Activated T-cell treated with anti-CD3 and anti-CD28 coated beads, Interleukin-2, amount 50 U/mL, for 72 hours (primary cell): ENCODE measurements around the gene TMEM69. TPM values are rescaled to one million over a fixed set of nuclear protein-coding genes. Genes with fewer than 3 reads are reported as not detected.

Source experiments
- ATAC-seq, 2 donors: fragments of 150-1000 bp; cut with Tn5 transposase; replicated peaks in 1 of 2; 2 replicates each; pipeline ENCODE4 v1.10.0; 2021; ENCODE audit warnings: moderate library complexity in 2 of 2, mild to moderate bottlenecking in 1 of 2
- DNase-seq, 2 donors: peaks; one replicate each; pipeline ENCODE4 v3.0.0; 2021 to 2022; ENCODE audit warnings: mixed read lengths in 1 of 2
- H3K27ac Mint-ChIP-seq: one replicate; pipeline ENCODE4 v1.8.0; 2022; ENCODE audit warnings: mild to moderate bottlenecking, moderate library complexity, mixed read lengths
- H3K27me3 Mint-ChIP-seq: one replicate; pipeline ENCODE4 v1.8.0; 2022; ENCODE audit warnings: low read depth, mixed read lengths
- H3K36me3 Mint-ChIP-seq, 2 donors: one replicate each; pipeline ENCODE4 v1.8.0; 2022; ENCODE audit warnings: mixed read lengths in 2 of 2, mild to moderate bottlenecking in 1 of 2; ENCODE audit not compliant: insufficient read depth in 2 of 2
- H3K4me1 Mint-ChIP-seq: one replicate; pipeline ENCODE4 v1.8.0; 2022; ENCODE audit warnings: low read depth, mixed read lengths
- H3K4me3 Mint-ChIP-seq, 2 donors: one replicate each; pipeline ENCODE4 v1.8.0; 2022; ENCODE audit warnings: mild to moderate bottlenecking in 2 of 2, mixed read lengths in 2 of 2, moderate library complexity in 2 of 2
- H3K9me3 Mint-ChIP-seq, 2 donors: one replicate each; pipeline ENCODE4 v1.8.0; 2022; ENCODE audit warnings: mixed read lengths in 2 of 2
- total RNA-seq, 2 donors: library from RNA; stranded (reverse); gene quantifications; one replicate each; pipeline ENCODE4 v1.2.3, GENCODE V29; 2022

Gene TMEM69, protein sequence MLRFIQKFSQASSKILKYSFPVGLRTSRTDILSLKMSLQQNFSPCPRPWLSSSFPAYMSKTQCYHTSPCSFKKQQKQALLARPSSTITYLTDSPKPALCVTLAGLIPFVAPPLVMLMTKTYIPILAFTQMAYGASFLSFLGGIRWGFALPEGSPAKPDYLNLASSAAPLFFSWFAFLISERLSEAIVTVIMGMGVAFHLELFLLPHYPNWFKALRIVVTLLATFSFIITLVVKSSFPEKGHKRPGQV
- total RNA-seq: 10 to 100 TPM; 28.3 to 30.3 TPM

DNA sequence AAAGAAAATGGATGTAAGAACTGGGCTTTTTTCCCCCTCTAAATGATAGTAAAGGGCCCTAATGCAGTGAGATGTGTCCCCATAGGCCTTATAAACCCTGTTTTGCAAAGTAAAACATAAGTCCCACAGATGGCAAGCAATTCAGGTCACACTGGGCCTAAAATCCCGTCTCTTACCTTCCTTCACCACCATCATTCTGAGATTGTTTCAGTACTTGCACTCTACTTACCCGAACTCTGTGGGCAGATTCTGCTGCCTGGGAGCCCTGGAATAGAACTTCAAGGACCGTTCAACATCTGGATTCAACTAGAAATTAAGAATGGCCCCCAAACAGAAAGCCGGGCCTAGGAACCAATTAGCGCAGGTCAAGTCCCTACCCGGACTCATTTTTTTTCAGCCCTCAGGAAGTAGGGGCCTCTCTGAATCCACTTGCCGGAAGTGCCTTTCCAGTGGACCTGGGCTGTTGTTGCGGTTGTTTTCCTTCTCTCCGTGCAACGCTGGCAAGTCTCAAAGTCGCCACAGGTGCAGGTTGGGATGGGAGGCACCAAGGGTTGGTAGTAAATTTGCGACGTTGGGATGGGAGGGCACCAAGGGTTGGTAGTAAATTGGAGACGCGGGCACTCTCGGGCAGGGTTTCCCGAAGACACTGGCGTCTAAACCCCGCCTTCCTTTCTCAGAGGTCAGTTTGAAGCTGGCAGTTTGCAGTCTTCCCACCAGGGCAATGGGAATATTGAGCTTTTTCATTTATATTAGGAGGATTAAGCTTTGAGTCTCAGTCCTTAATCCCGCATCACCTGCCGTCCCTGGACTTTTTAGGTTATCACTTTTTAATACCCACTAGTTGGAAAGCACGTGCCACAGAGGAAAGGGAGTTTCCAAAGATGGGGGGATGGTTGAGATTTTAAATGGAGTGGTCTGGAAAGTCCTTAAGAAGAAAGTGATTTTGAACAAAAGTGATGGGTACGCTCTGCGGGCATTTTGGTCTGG is at the start of gene TMEM69:
TSS of gene TMEM69 (plus strand) at position 428 of the 987 bp plus-strand sequence. CDS start 2,888 bp downstream, outside the sequence.
- ATAC-seq: peak; percentile 8 to 29
- Mint-ChIP-seq H3K4me1 (peaks cover 46% of the 10 kb centered on the region), H3K27ac (peak within 1 kb of the TSS; percentile 93), H3K27me3 (no peaks in the 10 kb centered on the region), H3K36me3 (peaks cover 5 to 21% of the 10 kb centered on the region in 2 donors), H3K4me3 (peak within 1 kb of the TSS; percentile 96 to 100), H3K9me3 (no peaks in the 10 kb centered on the region)
- DNase-seq: peak; percentile 78 to 82

DNA sequence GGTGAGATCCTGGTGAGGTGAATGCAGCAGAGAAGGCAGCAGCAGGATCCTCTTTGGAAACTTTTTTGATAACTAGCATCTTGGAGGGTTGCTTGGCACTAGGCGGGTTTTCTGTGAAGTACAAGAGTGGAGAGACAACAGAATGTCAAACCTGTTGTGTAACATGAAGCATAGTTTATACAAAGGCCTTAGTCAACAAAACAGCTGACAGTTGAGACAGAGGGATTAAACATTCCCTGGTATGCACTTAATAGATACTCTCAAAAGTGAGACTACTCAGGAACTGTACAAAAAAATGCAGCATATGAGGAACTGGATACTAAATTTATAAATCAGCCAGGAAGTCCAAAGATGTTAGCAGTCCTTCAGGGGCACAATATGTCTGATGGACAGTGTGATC is 47.7 kb upstream of the TMEM69 start:
- H3K27me3 Mint-ChIP-seq: no peaks in the 10 kb centered on the region
- peak overlapping the region; percentile 26 for H3K27ac Mint-ChIP-seq
- H3K9me3 Mint-ChIP-seq: no peaks in the 10 kb centered on the region
- peaks cover 4% of the 10 kb centered on the region for H3K4me1 Mint-ChIP-seq
- DNase-seq (no peak), ATAC-seq (no peak)
- peaks cover 2 to 15% of the 10 kb centered on the region in 2 donors for H3K36me3 Mint-ChIP-seq
- H3K4me3 Mint-ChIP-seq: no peak overlapping the region

DNA sequence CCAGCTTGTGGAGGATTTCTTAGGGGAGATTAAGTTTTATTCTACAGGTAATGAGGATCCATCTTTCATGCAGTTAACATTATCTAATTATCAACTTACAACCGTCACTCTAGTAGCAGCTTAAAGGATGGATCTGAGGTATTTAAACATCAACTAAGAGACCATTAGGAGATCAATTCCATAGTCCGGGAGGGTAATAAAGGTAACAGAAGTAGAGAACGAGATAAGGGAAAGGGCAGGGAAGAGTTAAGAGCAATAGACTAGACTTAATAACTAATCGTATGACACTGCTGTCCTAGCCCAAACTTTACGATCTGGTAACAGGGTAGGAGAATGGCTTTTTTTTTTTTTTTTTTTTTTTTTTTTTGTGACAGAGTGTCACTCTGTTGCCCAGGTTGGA is 44.7 kb upstream of the TMEM69 start:
- DNase-seq (no peak), ATAC-seq (no peak)
- Mint-ChIP-seq H3K27me3 (no peaks in the 10 kb centered on the region), H3K4me3 (no peak overlapping the region), H3K9me3 (no peaks in the 10 kb centered on the region), H3K27ac (peak overlapping the region; percentile 83), H3K36me3 (peaks cover 2 to 26% of the 10 kb centered on the region in 2 donors), H3K4me1 (peaks cover 8% of the 10 kb centered on the region)

DNA sequence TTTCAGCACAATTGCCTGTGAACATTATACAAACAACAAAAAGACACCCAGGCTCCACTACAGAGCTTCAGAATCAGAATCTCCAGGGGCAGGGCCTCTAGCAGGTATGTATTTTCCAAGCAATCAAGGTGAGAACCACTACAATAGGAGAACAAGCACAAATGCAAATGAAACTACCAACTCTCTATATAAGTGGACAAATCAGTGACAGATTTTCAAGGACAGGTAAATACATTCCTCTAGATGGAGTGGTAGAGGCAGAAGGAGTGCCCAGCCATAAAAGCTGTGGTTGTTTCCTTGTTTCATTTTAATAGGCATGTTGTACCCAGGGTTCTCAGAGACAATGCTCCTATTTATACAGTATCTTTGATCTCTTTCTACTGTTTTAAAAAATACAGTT is 44.0 kb upstream of the TMEM69 start:
- no peak overlapping the region for H3K4me3 Mint-ChIP-seq
- no peak for DNase-seq
- peaks cover 2 to 26% of the 10 kb centered on the region in 2 donors for H3K36me3 Mint-ChIP-seq
- no peak for ATAC-seq
- no peaks in the 10 kb centered on the region for H3K27me3 Mint-ChIP-seq
- H3K27ac Mint-ChIP-seq: no peak overlapping the region
- H3K4me1 Mint-ChIP-seq: peaks cover 8% of the 10 kb centered on the region
- no peaks in the 10 kb centered on the region for H3K9me3 Mint-ChIP-seq

DNA sequence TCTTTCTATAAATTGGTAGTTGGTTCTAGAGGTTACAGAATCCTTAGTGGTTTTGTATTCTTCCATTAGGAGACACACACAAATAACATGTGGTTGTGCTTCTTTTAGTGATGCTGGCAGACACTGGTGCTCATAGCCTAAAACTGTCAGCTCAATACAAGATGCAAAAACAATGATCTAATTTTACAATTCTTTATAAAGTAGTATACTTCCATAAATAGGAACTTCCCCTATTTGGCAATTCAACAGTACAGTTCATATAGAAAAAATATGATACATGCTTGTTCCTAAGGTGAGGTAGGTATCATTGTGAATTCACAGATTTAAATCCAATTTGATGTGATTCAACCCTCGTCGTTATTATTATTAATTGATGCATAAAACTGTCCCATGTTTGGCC is 43.3 kb upstream of the TMEM69 start:
- peaks cover 2 to 27% of the 10 kb centered on the region in 2 donors for H3K36me3 Mint-ChIP-seq
- ATAC-seq (no peak), DNase-seq (no peak)
- H3K4me3 Mint-ChIP-seq: no peak overlapping the region
- H3K27ac Mint-ChIP-seq: no peak overlapping the region
- no peaks in the 10 kb centered on the region for H3K9me3 Mint-ChIP-seq
- H3K4me1 Mint-ChIP-seq: peaks cover 8% of the 10 kb centered on the region
- no peaks in the 10 kb centered on the region for H3K27me3 Mint-ChIP-seq

DNA sequence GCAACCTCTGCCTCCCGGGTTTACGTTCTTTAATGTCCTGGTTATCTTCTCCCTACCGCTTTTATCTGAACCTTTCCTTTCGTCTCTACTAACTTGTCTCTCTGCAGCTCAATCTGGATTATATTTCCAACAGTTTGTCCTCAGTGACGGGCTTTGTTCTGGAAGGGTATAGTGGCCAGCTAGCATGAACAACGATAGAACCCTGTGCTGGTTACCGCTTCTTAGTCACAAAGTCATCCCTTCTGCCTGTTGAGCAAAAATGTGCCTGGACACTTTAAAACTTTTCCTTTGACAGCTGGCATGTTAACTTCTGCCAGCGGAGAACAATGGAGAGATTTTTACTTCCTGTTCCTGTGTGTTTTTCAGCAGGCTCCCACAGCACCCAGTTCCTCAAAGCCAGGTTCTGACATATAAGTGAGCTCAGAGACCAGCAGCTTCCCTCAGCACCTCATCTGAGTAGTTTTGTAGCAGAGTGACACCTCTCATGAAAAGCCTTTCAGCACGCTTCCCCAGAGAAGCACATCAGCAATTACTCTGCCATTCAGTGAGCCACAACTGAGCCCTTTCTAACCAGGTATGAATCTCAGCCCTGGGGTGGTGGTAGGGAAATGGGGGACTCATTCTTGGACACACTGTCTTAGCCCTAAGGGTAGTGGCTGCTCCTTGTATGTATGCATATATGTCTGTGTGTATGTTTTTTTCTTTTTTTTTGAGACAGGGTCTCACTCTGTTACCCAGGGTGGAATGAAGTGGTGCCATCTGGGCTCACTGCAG is 40.5 kb upstream of the TMEM69 start:
- no peaks in the 10 kb centered on the region for H3K9me3 Mint-ChIP-seq
- no peak overlapping the region for H3K4me3 Mint-ChIP-seq
- ATAC-seq: no peak
- no peaks in the 10 kb centered on the region for H3K27me3 Mint-ChIP-seq
- no peak for DNase-seq
- peak overlapping the region; percentile 69 for H3K27ac Mint-ChIP-seq
- peaks cover 8% of the 10 kb centered on the region for H3K4me1 Mint-ChIP-seq
- H3K36me3 Mint-ChIP-seq: peaks cover 2 to 33% of the 10 kb centered on the region in 2 donors

DNA sequence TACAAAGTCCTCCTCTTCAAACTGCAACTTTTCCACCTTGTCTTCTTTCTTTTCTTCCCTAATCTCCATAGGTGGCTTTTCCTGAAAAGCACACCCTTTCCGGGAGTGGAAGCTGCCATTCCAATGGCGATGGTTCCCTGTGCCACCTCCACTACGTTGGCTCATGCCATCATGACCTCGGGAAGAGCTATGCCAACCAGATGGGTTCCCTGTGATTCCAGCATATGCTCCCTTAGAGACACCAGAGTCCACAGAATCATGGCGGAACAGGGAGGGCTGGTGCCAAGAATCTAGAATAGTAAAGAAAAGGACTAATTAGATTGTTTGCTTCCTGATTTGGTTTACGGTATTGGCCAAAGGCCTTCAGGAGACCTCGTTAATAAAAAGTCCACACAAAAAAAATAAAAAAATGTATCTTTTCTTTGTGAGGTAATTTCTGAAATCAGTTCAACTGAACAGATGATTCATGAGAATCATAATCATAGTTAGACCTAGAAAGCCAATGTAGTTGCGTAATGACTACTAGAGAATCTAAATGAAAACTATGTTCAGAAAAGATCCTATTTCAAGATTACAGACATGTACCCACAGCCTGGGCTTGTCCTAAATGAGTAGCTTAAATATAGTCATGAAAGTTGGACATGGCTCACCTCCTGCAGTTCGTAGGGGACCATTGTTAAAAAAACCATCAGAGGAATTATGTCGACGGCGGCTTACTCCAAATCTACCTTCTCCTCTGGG is 33.3 kb upstream of the TMEM69 start:
- ATAC-seq: peak; percentile 100
- peak overlapping the region; percentile 27 to 76 for H3K4me3 Mint-ChIP-seq
- peak overlapping the region; percentile 80 for H3K27ac Mint-ChIP-seq
- H3K27me3 Mint-ChIP-seq: no peaks in the 10 kb centered on the region
- H3K36me3 Mint-ChIP-seq: peaks cover 9 to 51% of the 10 kb centered on the region in 2 donors
- peak; percentile 23 to 35 for DNase-seq
- no peaks in the 10 kb centered on the region for H3K9me3 Mint-ChIP-seq
- H3K4me1 Mint-ChIP-seq: peaks cover 27% of the 10 kb centered on the region

DNA sequence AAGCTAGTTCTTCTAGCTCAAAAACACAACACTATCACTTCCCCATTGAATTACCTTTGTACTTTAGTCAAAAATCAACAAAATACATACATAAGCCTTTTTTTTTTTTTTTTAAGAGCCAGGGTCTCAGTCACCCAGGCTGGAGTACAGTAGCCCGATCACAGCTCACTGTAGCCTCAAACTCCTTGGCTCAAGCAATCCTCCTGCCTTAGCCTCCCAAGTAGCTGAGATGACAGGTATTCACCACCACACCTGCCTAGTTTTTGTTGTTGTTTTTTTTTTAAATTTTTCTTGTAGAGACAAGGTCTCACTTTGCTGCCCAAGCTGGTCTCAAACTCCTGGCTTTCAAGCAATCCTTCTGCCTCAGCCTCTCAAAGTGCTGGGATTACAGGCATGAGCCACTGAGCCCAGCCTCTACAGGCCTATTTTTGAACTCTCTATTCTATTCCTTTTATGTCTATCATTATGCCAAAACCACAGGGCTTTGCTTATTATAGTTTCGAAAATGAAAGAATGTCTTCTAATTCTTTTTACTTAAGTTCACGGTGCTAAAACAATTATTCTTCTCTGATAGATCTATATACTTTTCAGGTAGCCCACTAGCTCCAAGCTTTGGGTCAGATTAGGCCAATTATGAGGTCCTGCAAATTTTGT is 31.3 kb upstream of the TMEM69 start:
- Mint-ChIP-seq H3K9me3 (no peaks in the 10 kb centered on the region), H3K4me3 (no peak overlapping the region), H3K27ac (peak overlapping the region; percentile 24), H3K27me3 (no peaks in the 10 kb centered on the region), H3K36me3 (peaks cover 9 to 37% of the 10 kb centered on the region in 2 donors), H3K4me1 (peaks cover 27% of the 10 kb centered on the region)
- DNase-seq: no peak
- ATAC-seq: no peak

DNA sequence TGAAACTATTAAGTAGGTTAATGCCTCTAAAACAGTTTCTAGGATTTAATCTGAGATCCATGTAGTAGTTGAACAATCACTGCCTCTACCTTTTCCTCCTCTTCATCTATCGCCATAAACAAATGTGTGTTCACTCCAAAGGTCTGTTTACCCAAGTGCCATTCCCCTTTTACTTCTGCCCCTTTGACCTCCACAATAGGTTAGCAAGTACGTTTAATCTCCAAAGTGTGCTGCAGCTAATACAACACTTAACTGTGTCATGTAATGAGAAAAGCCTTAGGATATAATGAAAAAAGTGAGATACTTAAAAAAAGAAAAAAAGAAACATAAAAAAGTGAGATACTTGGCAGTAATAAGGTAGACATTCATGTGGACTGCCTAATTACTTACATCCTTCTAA is 29.8 kb upstream of the TMEM69 start:
- Mint-ChIP-seq H3K9me3 (no peaks in the 10 kb centered on the region), H3K4me3 (no peak overlapping the region), H3K27ac (peak overlapping the region; percentile 24), H3K27me3 (no peaks in the 10 kb centered on the region), H3K4me1 (peaks cover 35% of the 10 kb centered on the region), H3K36me3 (peaks cover 9 to 32% of the 10 kb centered on the region in 2 donors)
- DNase-seq: no peak
- no peak for ATAC-seq

DNA sequence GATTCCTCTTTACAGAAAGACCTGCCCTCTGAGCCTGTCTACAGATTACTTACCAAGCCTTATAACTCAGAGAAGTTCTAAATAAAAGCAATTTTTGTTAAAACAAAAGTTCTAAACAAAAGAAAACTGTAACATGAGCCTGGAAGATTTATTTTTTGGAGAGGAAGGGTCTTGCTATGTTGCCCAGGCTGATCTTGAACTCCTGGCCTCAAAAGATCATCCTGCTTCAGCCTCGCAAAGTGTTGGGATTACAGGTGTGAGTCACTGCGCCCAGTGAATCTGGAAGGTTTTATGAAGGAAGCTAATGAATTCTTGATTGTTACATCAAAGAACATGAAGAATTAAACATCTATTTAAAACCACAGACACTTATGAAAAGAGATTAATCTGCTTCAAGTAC is 28.8 kb upstream of the TMEM69 start:
- no peak overlapping the region for H3K27ac Mint-ChIP-seq
- peaks cover 43% of the 10 kb centered on the region for H3K4me1 Mint-ChIP-seq

DNA sequence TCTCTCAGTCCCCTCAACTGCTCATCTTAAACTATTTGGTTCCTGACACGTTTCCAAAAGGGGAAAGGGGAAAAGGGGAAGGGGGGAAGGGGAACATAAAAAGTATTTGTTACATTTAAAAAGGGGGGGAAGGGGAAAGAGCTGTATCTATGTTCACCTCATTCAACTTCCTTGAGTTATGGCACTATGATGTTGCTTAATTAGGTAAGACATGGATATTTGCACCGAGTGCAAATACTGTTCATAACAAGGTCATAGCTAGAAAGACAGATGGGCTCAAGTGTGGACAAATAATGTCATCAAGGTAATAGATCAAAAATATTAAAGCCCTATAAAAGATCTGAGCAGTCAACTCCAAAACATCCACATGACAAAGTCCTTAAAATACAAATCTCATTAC is 27.6 kb upstream of the TMEM69 start:
- no peaks in the 10 kb centered on the region for H3K9me3 Mint-ChIP-seq
- H3K27me3 Mint-ChIP-seq: no peaks in the 10 kb centered on the region
- H3K4me3 Mint-ChIP-seq: no peak overlapping the region
- H3K36me3 Mint-ChIP-seq: peaks cover 3 to 25% of the 10 kb centered on the region in 2 donors
- H3K27ac Mint-ChIP-seq: no peak overlapping the region
- H3K4me1 Mint-ChIP-seq: peaks cover 32% of the 10 kb centered on the region
- no peak for ATAC-seq
- no peak for DNase-seq

More for the DNA sequence above, 28.8 kb upstream of the TMEM69 start:
- DNase-seq (no peak), ATAC-seq (no peak)
- Mint-ChIP-seq H3K9me3 (no peaks in the 10 kb centered on the region), H3K4me3 (no peak overlapping the region), H3K27me3 (no peaks in the 10 kb centered on the region), H3K36me3 (peaks cover 9 to 35% of the 10 kb centered on the region in 2 donors)

DNA sequence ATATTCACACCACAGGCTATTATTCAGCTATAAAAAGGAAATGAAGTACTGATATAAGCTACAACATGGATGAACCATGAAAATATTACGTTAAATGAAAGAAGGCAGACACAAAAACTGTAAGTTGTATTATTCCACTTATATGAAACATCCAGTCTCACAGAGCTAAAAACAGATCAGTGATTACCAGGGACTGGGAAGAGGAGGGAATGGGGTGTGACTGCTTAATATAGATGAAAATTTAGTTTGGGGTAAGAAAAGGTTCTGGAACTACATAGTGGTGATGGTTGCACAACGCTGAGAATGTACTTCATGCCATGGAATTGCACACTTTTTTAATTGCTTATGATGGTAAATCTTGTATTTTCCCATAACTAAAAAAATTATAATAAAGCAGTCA is 21.1 kb upstream of the TMEM69 start:
- Mint-ChIP-seq H3K36me3 (peaks cover 0 to 7% of the 10 kb centered on the region in 2 donors), H3K4me3 (no peak overlapping the region), H3K4me1 (peaks cover 52% of the 10 kb centered on the region), H3K27ac (no peak overlapping the region), H3K9me3 (no peaks in the 10 kb centered on the region), H3K27me3 (no peaks in the 10 kb centered on the region)
- ATAC-seq: no peak
- DNase-seq: no peak
